IPS DF 4.7 (cell line): Measurements from ENCODE around the gene ESR2.
"Not testable (repeated sequence)": the region's sequence is repeated elsewhere in the genome, so short reads cannot be mapped to it uniquely, and the experiment has no call there.

Experiments used
- DNase-seq: peaks from one replicate; pipeline ENCODE4 v3.0.0-alpha.2; 2013; ENCODE audit warnings: low spot score; ENCODE audit errors: extremely low read depth

ESR2 gene

DNA sequence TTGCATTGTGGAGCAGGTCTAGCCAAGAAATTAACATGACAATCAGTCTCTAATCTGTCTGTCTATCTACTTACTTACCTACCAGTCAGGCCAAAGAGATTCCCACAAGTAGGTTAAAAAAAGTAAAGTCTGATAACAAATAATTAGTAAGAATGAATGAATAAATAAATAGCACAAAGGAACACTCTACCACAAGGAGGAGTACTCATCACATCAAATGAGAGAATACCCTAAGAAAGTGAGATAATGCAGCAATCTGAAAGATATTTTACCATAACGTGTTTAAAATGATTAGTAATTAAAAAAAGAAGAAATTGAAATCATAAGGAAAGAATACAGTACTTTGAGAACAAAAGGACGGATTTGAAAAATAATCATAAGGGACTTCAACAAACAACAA lies 254.1 kb downstream of the ESR2 start:
- DNase-seq, result no peak

DNA sequence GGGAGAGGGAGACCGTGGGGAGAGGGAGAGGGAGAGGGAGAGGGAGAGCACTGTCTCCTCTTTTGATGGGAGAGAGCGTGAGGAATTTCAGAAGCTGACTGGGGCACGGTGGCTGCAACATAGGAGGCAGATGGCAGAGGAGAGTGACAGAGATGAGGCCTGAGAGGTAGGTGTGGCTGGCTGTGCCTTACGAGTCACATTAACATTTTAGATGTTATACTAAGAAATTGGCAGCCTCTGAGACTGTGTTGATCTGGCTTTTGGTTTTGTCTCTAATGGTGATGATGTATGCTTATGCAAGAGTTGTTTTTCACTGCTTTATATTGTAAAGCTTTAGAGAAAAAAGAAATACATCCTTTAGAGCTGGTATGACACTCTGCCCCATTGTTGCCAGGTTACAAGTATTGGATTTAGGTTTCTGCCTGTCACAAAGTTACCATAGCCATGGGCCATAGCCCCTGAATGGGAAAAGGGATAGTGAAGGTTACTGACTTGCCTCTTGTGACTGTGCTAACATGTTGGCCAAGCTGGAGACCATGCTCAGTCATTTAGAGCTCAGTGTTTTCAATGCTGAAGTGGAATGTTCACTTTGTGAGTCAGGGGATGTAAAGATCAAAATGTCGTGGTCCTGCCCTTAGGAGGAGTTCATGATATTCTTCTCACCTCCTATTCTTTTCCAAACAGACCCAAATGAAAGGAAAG lies 255.2 kb downstream of the ESR2 start:
- DNase-seq, result no peak

DNA sequence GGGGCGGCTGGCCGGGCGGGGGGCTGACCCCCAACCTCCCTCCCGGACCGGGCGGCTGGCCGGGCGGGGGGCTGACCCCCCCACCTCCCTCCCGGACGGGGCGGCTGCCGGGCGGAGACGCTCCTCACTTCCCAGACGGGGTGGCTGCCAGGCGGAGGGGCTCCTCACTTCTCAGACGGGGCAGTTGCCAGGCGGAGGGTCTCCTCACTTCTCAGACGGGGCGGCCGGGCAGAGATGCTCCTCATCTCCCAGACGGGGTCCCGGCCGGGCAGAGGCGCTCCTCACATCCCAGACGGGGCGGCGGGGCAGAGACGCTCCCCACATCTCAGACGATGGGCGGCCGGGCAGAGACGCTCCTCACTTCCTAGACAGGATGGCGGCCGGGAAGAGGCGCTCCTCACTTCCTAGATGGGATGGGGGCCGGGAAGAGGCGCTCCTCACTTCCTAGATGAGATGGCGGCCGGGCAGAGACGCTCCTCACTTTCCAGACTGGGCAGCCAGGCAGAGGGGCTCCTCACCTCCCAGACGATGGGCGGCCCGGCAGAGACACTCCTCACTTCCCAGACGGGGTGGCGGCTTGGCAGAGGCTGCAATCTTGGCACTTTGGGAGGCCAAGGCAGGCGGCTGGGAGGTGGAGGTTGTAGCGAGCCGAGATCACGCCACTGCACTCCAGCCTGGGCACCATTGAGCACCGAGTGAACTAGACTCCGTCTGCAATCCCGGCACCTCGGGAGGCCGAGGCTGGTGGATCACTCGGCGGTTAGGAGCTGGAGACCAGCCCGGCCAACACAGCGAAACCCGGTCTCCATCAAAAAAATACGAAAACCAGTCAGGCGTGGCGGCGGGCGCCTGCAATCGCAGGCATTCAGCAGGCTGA lies 256.1 kb downstream of the ESR2 start:
- DNase-seq, result not testable (repeated sequence)

DNA sequence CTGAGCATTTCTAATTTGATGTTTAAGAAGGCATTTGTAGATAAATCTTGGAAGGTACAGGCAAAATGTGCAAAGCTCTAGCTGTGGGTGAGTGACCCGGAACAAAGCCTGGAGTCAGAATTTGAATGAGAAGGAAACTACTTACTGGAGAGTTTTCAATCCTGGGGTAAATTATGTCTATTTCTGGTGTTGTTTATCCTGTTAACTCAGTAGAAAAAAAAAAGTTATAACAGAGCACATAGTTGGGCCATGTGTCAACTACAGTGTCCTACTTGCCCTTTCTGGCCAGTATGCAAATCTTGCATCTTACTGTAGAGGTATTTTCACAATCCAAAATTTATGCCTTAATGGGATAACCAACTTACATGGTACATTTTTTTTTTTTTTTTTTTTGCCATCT lies 259.0 kb downstream of the ESR2 start:
- DNase-seq, result no peak
